Immature natural killer cell (primary cell): ENCODE measurements around the gene TEX22. TPM values are rescaled to one million over a fixed set of nuclear protein-coding genes. Genes with fewer than 3 reads are reported as not detected.

Experiments
- DNase-seq, 3 donors: peaks; one replicate each; pipeline ENCODE4 v3.0.0; 2022; ENCODE audit warnings: mixed read lengths in 1 of 3
- H3K27ac Mint-ChIP-seq, 6 donors: one replicate each; pipeline ENCODE4 v1.8.0; 2020; ENCODE audit warnings: mixed read lengths in 6 of 6, mild to moderate bottlenecking in 5 of 6, inconsistent platforms in 4 of 6, moderate library complexity in 3 of 6
- H3K27me3 Mint-ChIP-seq, 3 donors: one replicate each; pipeline ENCODE4 v1.8.0; 2020 to 2021; ENCODE audit warnings: low read depth in 3 of 3, mild to moderate bottlenecking in 3 of 3, mixed read lengths in 3 of 3, moderate library complexity in 3 of 3, inconsistent platforms in 1 of 3
- H3K36me3 Mint-ChIP-seq, 3 donors: one replicate each; pipeline ENCODE4 v1.8.0; 2020; ENCODE audit warnings: mixed read lengths in 3 of 3, inconsistent platforms in 2 of 3, mild to moderate bottlenecking in 2 of 3
- H3K4me1 Mint-ChIP-seq, 2 donors: one replicate each; pipeline ENCODE4 v1.8.0; 2020; ENCODE audit warnings: inconsistent platforms in 2 of 2, mild to moderate bottlenecking in 2 of 2, mixed read lengths in 2 of 2, moderate library complexity in 1 of 2
- H3K4me3 Mint-ChIP-seq, 5 donors: one replicate each; pipeline ENCODE4 v1.8.0; 2020; ENCODE audit warnings: mild to moderate bottlenecking in 5 of 5, mixed read lengths in 5 of 5, inconsistent platforms in 3 of 5, moderate library complexity in 3 of 5
- H3K9me3 Mint-ChIP-seq, 6 donors: one replicate each; pipeline ENCODE4 v1.8.0; 2020; ENCODE audit warnings: mild to moderate bottlenecking in 6 of 6, mixed read lengths in 6 of 6, inconsistent platforms in 4 of 6, moderate library complexity in 3 of 6
- polyA plus RNA-seq, 3 donors: library from polyadenylated mRNA; unstranded; fragments of 300-500 nt; fragmentation: Illumina TruSeq; gene quantifications; one replicate each; pipeline ENCODE4 v1.2.3, GENCODE V29; 2021

TEX22 gene
- polyA plus RNA-seq, 3 donors from 2014 or later, result 0.52 to 1.0 (median 0.79) TPM

DNA sequence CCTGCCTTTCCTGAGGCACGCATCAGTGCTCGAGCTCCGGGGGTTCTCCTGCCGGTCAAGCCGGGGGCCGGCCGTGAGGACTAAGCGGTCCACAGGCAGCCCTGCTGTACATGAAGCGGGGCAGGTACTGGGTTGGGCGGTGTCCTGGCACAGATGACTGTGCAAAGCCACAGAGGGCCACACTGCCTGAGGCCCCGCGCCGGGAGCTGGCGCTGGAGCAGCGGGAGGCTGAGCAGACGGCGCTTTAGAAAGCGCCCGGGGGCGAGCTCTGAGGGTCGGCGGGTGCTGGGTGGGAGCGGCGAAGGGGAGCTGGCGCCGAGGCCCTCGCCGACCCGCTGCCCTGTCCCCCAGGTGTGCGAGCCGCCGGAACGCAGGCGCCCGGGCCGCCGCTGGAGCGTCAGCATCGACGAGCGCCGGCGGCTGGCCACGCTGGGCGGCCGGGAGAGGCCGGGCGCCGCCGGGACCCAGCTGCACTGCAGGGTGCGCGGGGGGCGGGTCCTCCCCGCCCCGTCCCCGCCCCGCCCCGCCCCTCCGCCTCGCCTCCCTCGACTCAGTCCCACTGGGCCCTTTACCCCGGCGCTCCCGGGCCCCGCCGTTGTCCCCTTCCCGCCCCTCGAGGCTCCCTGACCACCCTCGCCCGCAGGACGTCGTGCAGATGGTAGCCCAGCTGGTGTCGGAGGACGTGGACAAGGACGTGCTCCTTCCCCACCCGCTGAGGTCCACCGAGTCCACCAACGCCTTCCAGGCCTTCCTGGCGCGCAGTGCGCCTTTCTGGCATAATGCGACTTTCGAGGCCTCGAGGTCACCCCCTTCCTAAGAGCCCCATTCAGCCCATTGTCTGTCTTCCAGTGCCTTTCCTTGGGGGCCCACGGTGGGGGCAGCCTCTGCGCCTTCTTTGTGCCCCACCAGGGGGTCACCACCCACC, 12.9 kb downstream of the TEX22 start:
- Mint-ChIP-seq H3K36me3 (no peaks in the 10 kb centered on the region), H3K27ac (no peak overlapping the region), H3K9me3 (no peaks in the 10 kb centered on the region), H3K27me3 (peaks cover 4 to 19% (median 8%) of the 10 kb centered on the region in 3 donors), H3K4me3 (peak overlapping the region in 3 of 5 donors; percentile 18 to 63 (median 30)), H3K4me1 (peaks cover 4 to 6% of the 10 kb centered on the region in 2 donors)
- DNase-seq, result peak in 2 of 3 donors; percentile 32 to 36

DNA sequence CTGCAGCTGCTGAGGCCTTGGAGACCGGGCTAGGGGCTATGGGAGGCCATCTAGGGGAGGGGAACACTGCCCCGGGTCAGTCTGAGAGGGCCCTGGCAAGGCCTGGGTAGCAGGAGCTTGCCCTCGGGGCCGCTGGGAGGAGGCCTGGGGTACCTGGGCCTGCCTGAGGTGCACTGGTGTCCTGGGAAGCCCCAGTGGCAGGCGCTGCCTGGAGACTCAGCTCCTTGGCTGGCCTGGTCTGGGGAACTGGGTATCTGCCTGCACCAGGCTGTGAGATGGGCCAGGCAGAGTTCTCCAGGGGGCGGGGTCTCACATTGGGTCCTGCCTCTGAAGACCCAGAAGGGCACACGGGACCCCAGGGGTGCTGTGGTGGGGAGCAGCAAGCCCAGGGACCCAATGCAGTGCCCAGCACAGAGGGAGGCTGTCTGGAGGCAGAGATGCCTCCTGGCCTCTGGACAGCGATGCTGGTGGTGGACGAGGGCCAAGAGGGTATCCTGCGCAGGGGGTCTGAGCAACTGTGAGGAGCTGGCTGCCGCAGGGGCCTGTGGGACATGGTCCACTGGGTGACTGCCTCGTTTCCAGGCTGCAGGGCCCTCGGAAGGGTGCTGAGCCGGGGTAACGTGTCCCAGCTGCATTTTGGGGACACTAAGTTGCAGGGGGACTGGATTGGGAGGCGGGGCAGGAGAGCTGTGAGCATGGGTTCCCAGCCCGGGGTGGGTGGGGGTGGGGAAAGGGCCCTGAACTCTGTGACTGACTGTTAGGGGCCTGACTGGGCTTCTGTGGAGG, 13.8 kb downstream of the TEX22 start:
- DNase-seq, result no peak
- Mint-ChIP-seq H3K27me3 (peaks cover 4 to 19% (median 10%) of the 10 kb centered on the region in 3 donors), H3K4me1 (peaks cover 4 to 11% of the 10 kb centered on the region in 2 donors), H3K9me3 (no peaks in the 10 kb centered on the region), H3K4me3 (peak overlapping the region in 2 of 5 donors; percentile 29 to 40), H3K36me3 (no peaks in the 10 kb centered on the region), H3K27ac (no peak overlapping the region)

DNA sequence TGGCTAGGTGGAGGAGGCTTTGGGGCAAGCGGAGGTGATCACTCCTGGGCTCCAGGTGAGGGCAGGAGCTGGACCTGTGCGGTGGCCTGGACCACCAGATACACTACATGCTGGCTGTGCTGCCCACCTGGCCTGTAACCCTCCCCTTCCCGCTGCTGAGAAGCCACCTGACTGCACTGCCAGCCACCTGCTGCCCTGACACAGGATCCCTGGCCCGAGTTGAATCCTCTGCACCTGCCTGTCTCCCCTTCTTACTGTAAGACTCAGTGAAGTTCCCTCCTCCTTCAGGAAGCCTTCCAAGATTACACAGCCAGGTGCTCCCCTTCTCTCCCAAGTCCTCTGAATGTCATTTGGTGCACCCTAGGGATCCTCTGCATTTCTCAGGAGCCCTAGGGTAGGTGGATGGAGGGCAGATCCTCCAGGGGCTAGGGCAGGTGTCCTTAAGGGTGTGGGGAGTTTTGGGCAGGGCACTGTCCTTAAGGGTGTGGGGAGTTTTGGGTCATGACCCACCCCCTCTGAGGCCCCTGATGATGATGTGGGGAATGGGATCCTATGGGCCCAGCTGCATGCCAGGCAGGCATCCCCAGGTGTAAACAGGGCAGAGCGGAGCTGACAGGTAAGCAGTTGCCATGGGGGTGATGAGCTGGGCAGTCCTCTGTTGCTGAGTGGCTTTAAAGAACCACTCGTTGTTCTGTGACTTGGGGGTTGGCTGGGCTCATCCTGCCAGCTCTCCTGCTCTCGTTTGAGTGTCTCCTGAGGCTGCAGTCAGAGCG, 14.6 kb downstream of the TEX22 start:
- Mint-ChIP-seq H3K36me3 (no peaks in the 10 kb centered on the region), H3K4me1 (peaks cover 4 to 11% of the 10 kb centered on the region in 2 donors), H3K27ac (peak overlapping the region in 1 of 6 donors; percentile 45), H3K4me3 (peak overlapping the region in 1 of 5 donors; percentile 40), H3K9me3 (no peaks in the 10 kb centered on the region), H3K27me3 (peaks cover 4 to 15% (median 10%) of the 10 kb centered on the region in 3 donors)
- DNase-seq, result no peak

DNA sequence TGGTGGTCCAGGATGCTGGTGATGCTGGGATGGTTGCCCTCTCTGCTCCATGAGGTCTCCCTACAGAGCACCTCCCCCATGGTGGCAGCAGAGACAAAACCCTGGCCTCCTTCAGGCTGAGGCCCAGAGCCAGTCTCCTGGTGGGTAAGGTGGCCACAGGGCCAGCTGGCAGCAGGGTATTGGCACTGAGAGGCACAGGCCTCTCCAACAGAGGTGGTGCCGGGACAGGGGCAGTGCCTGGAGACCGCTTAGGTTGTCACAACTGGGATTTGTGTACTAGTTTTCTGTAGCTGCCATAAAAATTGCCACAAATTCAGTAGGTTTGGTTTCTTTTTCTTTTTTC, 15.2 kb downstream of the TEX22 start:
- Mint-ChIP-seq H3K4me3 (peak overlapping the region in 2 of 5 donors; percentile 53), H3K27ac (no peak overlapping the region), H3K4me1 (peaks cover 4 to 11% of the 10 kb centered on the region in 2 donors)

DNA sequence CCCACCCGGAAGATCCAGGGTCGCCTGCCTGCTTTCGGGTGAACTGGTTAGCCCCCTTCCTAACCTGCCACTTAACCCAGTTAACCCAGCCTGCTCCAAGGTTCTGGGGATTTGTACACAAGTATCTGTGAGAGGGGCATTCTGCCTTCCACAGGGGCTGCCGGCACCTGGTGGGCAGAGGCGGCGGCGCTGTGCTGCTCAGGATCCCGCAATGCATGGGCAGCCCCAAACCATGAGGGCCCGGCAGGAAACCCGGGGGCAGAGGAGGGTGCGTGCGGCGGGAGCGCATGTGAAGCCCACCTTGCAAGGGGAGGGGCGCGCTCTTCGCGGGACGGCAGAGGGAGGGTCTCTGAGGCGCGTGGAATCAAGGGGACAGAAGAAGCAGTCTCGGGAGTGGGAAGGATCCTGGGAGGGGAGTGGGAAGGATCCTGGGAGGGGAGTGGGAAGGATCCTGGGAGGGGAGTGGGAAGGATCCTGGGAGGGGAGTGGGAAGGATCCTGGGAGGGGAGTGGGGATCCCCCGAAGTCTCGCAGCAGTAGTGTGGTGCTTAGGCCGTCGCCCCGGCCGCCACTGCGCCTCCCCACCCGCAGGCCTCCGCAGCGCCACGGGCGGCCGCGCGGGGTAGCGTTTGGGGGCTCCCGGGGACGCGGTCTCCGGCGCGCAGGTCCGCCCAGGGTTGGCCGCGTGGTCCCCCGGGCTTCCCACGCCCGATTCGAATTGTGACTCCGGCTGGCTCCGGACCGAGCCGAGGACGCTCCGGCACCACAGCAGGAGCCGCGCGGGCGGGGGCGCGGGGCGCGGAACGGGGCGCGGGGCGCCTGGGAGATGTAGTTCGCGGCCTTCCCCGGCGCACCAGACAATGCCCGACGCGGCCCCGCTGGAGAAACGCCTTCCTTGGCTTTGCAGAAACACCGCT, 16.4 kb downstream of the TEX22 start:
- Mint-ChIP-seq H3K9me3 (no peaks in the 10 kb centered on the region), H3K27ac (peak overlapping the region in 1 of 6 donors; percentile 71), H3K4me1 (peaks cover 7 to 11% of the 10 kb centered on the region in 2 donors), H3K4me3 (peak overlapping the region; percentile 50 to 86 (median 74)), H3K27me3 (peaks cover 7 to 14% (median 12%) of the 10 kb centered on the region in 3 donors), H3K36me3 (no peaks in the 10 kb centered on the region)
- DNase-seq, result peak; percentile 63 to 68 (median 65)

More for the DNA sequence above, 15.2 kb downstream of the TEX22 start:
- H3K36me3 Mint-ChIP-seq, result no peaks in the 10 kb centered on the region
- peaks cover 7 to 17% (median 12%) of the 10 kb centered on the region in 3 donors for H3K27me3 Mint-ChIP-seq
- no peak for DNase-seq
- H3K9me3 Mint-ChIP-seq, result no peaks in the 10 kb centered on the region

DNA sequence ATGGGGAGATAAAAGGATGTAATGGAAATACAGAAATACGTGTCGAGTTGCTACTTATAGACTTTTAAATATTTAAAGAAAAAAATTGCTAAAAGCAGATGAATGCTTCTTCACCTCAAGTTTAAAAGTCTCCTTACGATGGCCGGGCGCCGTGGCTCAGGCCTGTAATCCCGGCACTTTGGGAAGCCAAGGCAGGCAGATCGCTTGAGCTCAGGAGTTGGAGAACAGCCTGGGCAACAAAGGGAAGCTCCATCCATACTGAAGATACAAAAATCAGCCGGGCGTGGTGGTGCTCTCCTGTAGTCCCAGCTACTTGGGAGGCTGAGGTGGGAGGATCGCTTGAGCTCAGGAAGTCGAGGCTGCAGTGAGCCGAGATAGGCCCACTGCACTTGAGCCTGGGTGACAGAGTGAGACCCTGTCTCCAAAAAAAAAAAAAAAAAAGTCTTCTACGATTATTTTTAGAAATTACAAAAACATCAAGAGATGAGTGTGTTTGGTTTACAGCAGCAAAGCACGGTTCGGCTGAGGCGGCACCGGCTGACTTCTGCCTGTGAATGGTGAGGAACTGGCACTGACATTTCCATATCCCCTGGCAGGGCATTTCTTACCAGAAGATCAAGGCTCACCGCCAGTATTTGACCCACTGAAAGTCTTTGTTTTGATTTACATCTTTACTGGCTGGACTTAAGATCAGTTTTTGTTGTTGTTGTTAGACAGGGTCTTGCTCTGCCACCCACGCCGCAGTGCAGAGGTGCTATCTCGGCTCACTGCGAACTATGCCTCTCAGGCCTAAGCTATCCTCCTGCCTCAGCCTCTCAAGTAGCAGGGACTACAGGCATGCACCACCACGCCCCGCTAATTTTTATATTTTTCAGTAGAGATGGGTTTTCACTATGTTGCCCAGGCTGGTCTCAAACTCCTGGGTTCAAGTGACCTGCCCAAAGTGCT, 17.4 kb downstream of the TEX22 start:
- DNase-seq, result no peak
- Mint-ChIP-seq H3K9me3 (no peaks in the 10 kb centered on the region), H3K4me3 (peak overlapping the region; percentile 63 to 86 (median 74)), H3K36me3 (no peaks in the 10 kb centered on the region), H3K27me3 (peaks cover 7 to 14% (median 10%) of the 10 kb centered on the region in 3 donors), H3K27ac (peak overlapping the region in 2 of 6 donors; percentile 20 to 71), H3K4me1 (peaks cover 9 to 12% of the 10 kb centered on the region in 2 donors)

DNA sequence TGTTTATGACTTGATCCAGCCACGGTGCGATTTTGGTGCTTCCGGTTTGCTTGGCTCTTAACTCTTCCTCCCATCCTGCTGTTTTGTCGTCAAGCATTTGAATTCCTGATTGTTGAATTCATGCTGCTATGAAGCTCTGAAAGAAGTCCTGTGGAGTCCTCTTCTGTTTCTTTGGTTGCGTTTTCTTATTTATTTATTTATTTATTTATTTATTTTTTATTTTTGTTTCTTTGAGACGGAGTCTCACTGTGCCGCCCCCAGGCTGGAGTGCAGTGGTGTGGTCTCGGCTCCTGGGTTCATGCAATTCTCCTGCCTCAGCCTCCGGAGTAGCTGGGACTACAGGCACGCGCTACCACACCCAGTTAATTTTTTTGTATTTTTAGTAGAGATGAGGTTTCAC, 18.3 kb downstream of the TEX22 start:
- Mint-ChIP-seq H3K4me1 (peaks cover 18 to 21% of the 10 kb centered on the region in 2 donors), H3K4me3 (peak overlapping the region; percentile 39 to 73 (median 58)), H3K27ac (peak overlapping the region in 2 of 6 donors; percentile 56 to 57), H3K9me3 (no peaks in the 10 kb centered on the region), H3K36me3 (no peaks in the 10 kb centered on the region), H3K27me3 (peaks cover 7 to 13% (median 12%) of the 10 kb centered on the region in 3 donors)
- no peak for DNase-seq

DNA sequence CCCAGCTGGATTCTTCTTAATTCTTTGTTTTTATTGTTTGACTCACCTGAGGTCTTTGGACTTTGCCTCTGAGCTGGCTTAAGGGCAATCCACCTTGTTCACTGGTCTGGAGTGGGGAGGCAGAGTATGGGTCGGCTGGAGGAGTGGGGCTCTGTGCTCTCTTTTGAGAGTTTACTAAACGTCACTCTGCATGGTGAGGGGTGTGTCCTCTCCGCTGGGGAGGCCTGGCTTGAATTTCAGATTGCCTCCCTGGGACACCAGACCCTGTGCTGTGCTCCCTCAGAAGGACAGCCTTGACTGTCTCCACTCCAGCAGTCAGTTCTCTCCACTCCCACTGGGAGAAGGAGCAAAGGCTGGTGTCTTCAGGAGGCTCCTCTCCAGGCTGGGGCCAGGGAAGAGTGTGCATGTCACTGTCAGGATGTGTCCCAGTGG, 19.4 kb downstream of the TEX22 start:
- H3K9me3 Mint-ChIP-seq, result no peaks in the 10 kb centered on the region
- H3K27ac Mint-ChIP-seq, result peak overlapping the region in 1 of 6 donors; percentile 10
- peaks cover 10 to 12% (median 11%) of the 10 kb centered on the region in 3 donors for H3K27me3 Mint-ChIP-seq
- H3K36me3 Mint-ChIP-seq, result no peaks in the 10 kb centered on the region
- DNase-seq, result no peak
- H3K4me3 Mint-ChIP-seq, result peak overlapping the region; percentile 18 to 79 (median 37)
- peaks cover 27 to 32% of the 10 kb centered on the region in 2 donors for H3K4me1 Mint-ChIP-seq

DNA sequence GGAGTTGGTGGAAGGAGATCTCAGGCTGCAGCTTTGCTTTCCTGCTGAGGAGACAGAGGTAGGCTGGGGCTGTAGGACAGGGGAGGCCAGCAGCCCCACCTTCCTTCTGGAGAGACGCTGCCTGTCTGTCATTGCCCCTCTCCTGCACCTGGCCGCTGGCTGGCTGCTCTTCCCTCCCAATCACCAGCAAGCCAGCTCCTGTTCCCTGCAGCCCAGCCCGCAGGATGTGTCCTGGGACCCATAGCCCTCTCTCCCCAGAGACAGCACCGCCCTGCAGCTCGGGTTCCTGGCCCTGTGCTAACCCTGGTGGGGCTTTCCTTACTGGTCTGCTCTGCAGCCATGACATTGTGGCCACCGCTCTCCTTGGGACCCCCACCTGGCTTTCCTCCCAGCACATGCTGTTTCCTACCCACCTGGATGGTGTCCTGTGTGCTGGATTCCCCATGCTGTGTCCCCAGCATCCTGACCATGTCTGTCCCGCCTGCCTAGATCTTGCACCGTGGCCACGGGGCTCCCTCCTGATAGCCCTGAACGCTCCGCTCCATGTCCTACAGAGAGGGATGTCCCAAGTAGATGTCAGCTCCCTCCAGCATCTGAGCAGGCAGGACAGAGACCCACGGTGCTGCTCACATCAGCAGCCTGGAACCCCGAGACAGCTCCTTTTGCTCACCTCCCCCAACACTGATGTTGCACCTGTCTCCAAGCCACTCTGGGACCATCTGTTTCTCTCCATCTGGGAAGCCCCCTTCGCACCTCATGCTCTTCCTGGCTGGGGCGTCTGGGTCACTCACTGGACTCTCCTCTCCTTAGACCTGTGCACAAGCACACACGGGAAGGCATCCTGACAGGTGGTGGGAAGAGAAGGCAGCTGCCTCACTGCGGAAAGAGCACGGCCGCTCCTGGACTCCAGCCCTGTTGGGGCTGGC, 20.2 kb downstream of the TEX22 start:
- H3K36me3 Mint-ChIP-seq, result no peaks in the 10 kb centered on the region
- no peaks in the 10 kb centered on the region for H3K9me3 Mint-ChIP-seq
- H3K27ac Mint-ChIP-seq, result peak overlapping the region in 4 of 6 donors; percentile 21 to 67 (median 31)
- peaks cover 30 to 37% of the 10 kb centered on the region in 2 donors for H3K4me1 Mint-ChIP-seq
- DNase-seq, result no peak
- H3K27me3 Mint-ChIP-seq, result peaks cover 5 to 9% (median 5%) of the 10 kb centered on the region in 3 donors
- H3K4me3 Mint-ChIP-seq, result peak overlapping the region; percentile 42 to 80 (median 67)

DNA sequence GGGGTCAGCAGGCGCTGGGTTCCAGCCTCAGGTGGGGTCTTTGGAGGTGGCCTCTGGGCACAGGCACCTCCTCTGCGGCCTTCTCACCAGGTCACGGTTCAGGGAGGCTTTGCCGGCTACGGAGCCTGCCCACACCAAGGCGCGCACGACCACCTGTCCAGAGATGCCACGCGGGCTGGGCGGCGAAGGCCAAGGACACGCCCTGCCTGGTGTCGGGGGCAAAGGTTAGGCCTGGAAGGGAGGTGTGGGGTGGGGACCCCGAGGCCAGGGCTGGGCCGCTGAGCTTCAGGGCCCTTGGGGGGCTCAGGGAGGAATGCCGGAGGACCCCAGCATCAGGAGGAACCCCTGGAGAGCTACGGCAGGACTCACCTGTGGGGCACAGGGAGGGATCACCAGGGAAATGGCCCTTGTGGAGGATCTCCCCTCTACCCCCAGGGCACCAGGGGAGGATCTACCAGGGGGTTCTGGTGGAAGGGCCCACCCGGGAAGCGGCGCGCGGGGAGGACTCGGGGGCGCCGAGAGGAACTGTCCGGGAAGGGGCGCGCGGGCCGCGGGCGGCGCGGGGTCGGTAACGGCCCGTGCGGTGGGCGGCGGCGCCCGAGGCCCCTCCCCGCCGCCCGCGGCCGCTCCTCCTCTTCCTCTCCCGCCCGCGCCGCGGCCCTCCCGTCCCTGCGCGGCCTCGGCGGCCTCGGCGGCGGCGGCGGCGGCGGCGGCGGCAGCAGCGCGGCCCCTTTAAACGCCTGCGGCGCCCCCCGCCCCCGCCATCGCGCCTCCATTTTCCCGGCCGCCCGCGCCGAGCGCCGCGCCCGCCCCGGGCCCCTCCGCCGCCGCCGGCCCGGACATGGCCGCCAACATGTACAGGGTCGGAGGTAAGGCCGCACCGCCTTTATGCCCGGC, 21.1 kb downstream of the TEX22 start, which contains the start of gene MTA1:
TSS of gene MTA1 (plus strand) at position 633 of the 897 bp plus-strand sequence. CDS start at position 842, 209 bp downstream.
- Mint-ChIP-seq H3K27ac (peak within 1 kb of the TSS in 4 of 6 donors; percentile 62 to 85 (median 78)), H3K27me3 (peaks cover 5% of the 10 kb centered on the region in 3 donors), H3K9me3 (no peaks in the 10 kb centered on the region), H3K36me3 (no peaks in the 10 kb centered on the region), H3K4me3 (peak within 1 kb of the TSS; percentile 70 to 85 (median 84)), H3K4me1 (peaks cover 32 to 41% of the 10 kb centered on the region in 2 donors)
- DNase-seq, result peak in 2 of 3 donors; percentile 52 to 57
